GM23338 (cell line): Measurements from ENCODE around the gene DNM2. TPM values are rescaled to one million over a fixed set of nuclear protein-coding genes. Genes with fewer than 3 reads are reported as not detected.
A peak's percentile ranks its signal among the peaks of the same experiment; 100 is the strongest.

Source experiments
- ATAC-seq: fragments of 200-7000 bp; cut with Tn5 transposase; 3 replicates; pipeline ENCODE4 v1.9.1; 2020
- DNase-seq: peaks from one replicate; pipeline ENCODE4 v3.0.0-alpha.2; 2015; ENCODE audit warnings: low spot score
- H2AFZ ChIP-seq: fragments of 200-600 bp; sonication (generic); 2 replicates; pipeline ENCODE4 v1.8.0; 2016; ENCODE audit warnings: antibody characterized with exemption, mild to moderate bottlenecking, moderate library complexity
- H3F3A ChIP-seq: fragments of 200-600 bp; sonication (generic); replicated peaks from 2 replicates; pipeline ENCODE4 v1.8.0; 2017; ENCODE audit warnings: antibody characterized with exemption, mixed run types, low read depth
- H3K27ac ChIP-seq: fragments of 200-600 bp; sonication (generic); 2 replicates; pipeline ENCODE4 v1.6.1; 2016; ENCODE audit warnings: low read depth
- H3K27me3 ChIP-seq: fragments of 200-600 bp; sonication (generic); 2 replicates; pipeline ENCODE4 v1.8.0; 2016; ENCODE audit warnings: mild to moderate bottlenecking, mixed run types, moderate library complexity; ENCODE audit not compliant: insufficient read depth
- H3K36me3 ChIP-seq: fragments of 200-600 bp; sonication (generic); 2 replicates; pipeline ENCODE4 v1.8.0; 2016; ENCODE audit warnings: mild to moderate bottlenecking; ENCODE audit not compliant: insufficient read depth
- H3K4me1 ChIP-seq: fragments of 200-600 bp; sonication (generic); 2 replicates; pipeline ENCODE4 v1.8.0; 2016; ENCODE audit warnings: mild to moderate bottlenecking, moderate library complexity; ENCODE audit not compliant: insufficient read depth
- H3K4me2 ChIP-seq: fragments of 200-600 bp; sonication (generic); 2 replicates; pipeline ENCODE4 v1.7.1; 2017; ENCODE audit warnings: mixed run types
- H3K4me3 ChIP-seq: fragments of 200-600 bp; sonication (generic); 2 replicates; pipeline ENCODE4 v1.6.1; 2016; ENCODE audit warnings: mixed run types
- H3K79me2 ChIP-seq: fragments of 200-600 bp; sonication (generic); replicated peaks from 2 replicates; pipeline ENCODE4 v1.8.0; 2017; ENCODE audit warnings: mild to moderate bottlenecking; ENCODE audit not compliant: insufficient read depth
- H3K9me2 ChIP-seq: fragments of 200-600 bp; sonication (generic); 2 replicates; pipeline ENCODE4 v1.8.0; 2017; ENCODE audit not compliant: insufficient read depth
- H4K20me1 ChIP-seq: fragments of 200-600 bp; sonication (generic); replicated peaks from 2 replicates; pipeline ENCODE4 v1.8.0; 2017; ENCODE audit warnings: mild to moderate bottlenecking; ENCODE audit not compliant: insufficient read depth
- H3K27ac Mint-ChIP-seq: 2 replicates; pipeline ENCODE4 v1.8.0; 2020; ENCODE audit warnings: inconsistent platforms, mild to moderate bottlenecking, moderate library complexity, mixed read lengths
- H3K27me3 Mint-ChIP-seq: 3 replicates; pipeline ENCODE4 v1.8.0; 2022; ENCODE audit warnings: low read depth, mild to moderate bottlenecking, moderate library complexity, mixed read lengths, inconsistent platforms; ENCODE audit not compliant: insufficient read depth, poor library complexity
- H3K36me3 Mint-ChIP-seq: 3 replicates; pipeline ENCODE4 v1.8.0; 2021; ENCODE audit warnings: low read depth, mild to moderate bottlenecking, inconsistent platforms, moderate library complexity, mixed read lengths
- H3K4me1 Mint-ChIP-seq: 3 replicates; pipeline ENCODE4 v1.8.0; 2020; ENCODE audit warnings: mild to moderate bottlenecking, inconsistent platforms, mixed read lengths
- H3K4me3 Mint-ChIP-seq: 3 replicates; pipeline ENCODE4 v1.8.0; 2021; ENCODE audit warnings: moderate library complexity, mild to moderate bottlenecking, inconsistent platforms, mixed read lengths
- H3K9me3 Mint-ChIP-seq: 3 replicates; pipeline ENCODE4 v1.8.0; 2020; ENCODE audit warnings: moderate library complexity, mild to moderate bottlenecking, inconsistent platforms, mixed read lengths
- CREB1 ChIP-seq: fragments of 250-450 bp; sonication (Bioruptor Pico); IDR thresholded peaks from 2 replicates; pipeline ENCODE4 v1.5.0; 2020; ENCODE audit warnings: low read depth, mild to moderate bottlenecking, moderate library complexity
- CTCF ChIP-seq, 2 experiments: fragments of 200-600 bp in 1 of 2; sonication (generic) in 1 of 2; conservative IDR thresholded peaks; 2 replicates each; pipeline versions ENCODE4 v1.5.1 to v1.6.1; 2016 to 2017; ENCODE audit warnings: antibody characterized with exemption in 2 of 2, low read depth in 2 of 2, mild to moderate bottlenecking in 2 of 2, moderate library complexity in 1 of 2
- ETS1 ChIP-seq: IDR thresholded peaks from 2 replicates; pipeline ENCODE4 v1.6.1; 2016; ENCODE audit warnings: antibody characterized with exemption
- EZH2 ChIP-seq: fragments of 200-600 bp; sonication (generic); IDR thresholded peaks from one replicate; pipeline ENCODE4 v1.8.0; 2017; ENCODE audit warnings: antibody characterized with exemption, mild to moderate bottlenecking, low read depth; ENCODE audit not compliant: unreplicated experiment
- EZH2phosphoT487 ChIP-seq: fragments of 200-600 bp; sonication (generic); IDR thresholded peaks from one replicate; pipeline ENCODE4 v1.8.1; 2018; ENCODE audit warnings: antibody characterized with exemption; ENCODE audit not compliant: unreplicated experiment
- JUNB ChIP-seq: IDR thresholded peaks from one replicate; pipeline ENCODE4 v1.6.1; 2016; ENCODE audit warnings: antibody characterized with exemption; ENCODE audit not compliant: unreplicated experiment
- NANOG ChIP-seq: IDR thresholded peaks from 2 replicates; pipeline ENCODE4 v1.6.1; 2016; ENCODE audit warnings: antibody characterized with exemption, borderline replicate concordance
- POLR2AphosphoS5 ChIP-seq: IDR thresholded peaks from 2 replicates; pipeline ENCODE4 v1.6.1; 2016; ENCODE audit warnings: antibody characterized with exemption, low read depth
- REST ChIP-seq: IDR thresholded peaks from one replicate; pipeline ENCODE4 v1.6.1; 2018; ENCODE audit warnings: antibody characterized with exemption; ENCODE audit not compliant: unreplicated experiment
- STAT1 ChIP-seq: IDR thresholded peaks from one replicate; pipeline ENCODE4 v1.6.1; 2016; ENCODE audit warnings: antibody characterized with exemption; ENCODE audit not compliant: unreplicated experiment
- ZNF114 ChIP-seq: fragments of 250-450 bp; sonication (Bioruptor Pico); IDR thresholded peaks from 2 replicates; pipeline ENCODE4 v1.5.0; 2020; ENCODE audit warnings: mild to moderate bottlenecking, moderate library complexity
- ZNF331 ChIP-seq: fragments of 250-450 bp; sonication (Bioruptor Pico); IDR thresholded peaks from 2 replicates; pipeline ENCODE4 v1.5.0; 2020; ENCODE audit warnings: low read depth, mild to moderate bottlenecking, moderate library complexity
- polyA plus RNA-seq: library from polyadenylated mRNA; unstranded; fragments of >200 nt; fragmentation: Nextera tagmentation; extraction: Ambion mirVana; gene quantifications from 2 replicates; pipeline ENCODE4 v1.2.1, GENCODE V29; 2016
- total RNA-seq: library from RNA; depleted of rRNA; stranded (reverse); fragments of >200 nt; shearing (Covaris generic); gene quantifications from 2 replicates; pipeline ENCODE4 v1.2.3, GENCODE V29; 2014
- TF ChIP-seq, protein P1 (sequence below): fragments of 250-450 bp; sonication (Bioruptor Pico); IDR thresholded peaks from 2 replicates; pipeline ENCODE4 v1.5.0; 2020; ENCODE audit warnings: mild to moderate bottlenecking, moderate library complexity

Gene DNM2
- total and polyA plus RNA-seq, 2 experiments from 2014 or later, result 40.7 to 138 TPM

- H4K20me1 ChIP-seq, result peaks cover 6% of the 10 kb centered on the region; the same call in 1 of the 2 replicates
- no peak for ATAC-seq
- peaks cover 59% of the 10 kb centered on the region for H3K79me2 ChIP-seq
- TF ChIP-seq ETS1 (no peak), ZNF331 (no peak), STAT1 (no peak), ZNF114 (CRISPR knock-in tag) (no peak), CTCF (conservative IDR thresholded peaks at IDR 0.05; ENCODE audit: low read depth in 2 of 2) (no peak), EZH2 (no peak), JUNB (no peak), EZH2phosphoT487 (no peak), REST (no peak), NANOG (no peak), CREB1 (no peak), POLR2AphosphoS5 (no peak)
- TF ChIP-seq, protein P1, sequence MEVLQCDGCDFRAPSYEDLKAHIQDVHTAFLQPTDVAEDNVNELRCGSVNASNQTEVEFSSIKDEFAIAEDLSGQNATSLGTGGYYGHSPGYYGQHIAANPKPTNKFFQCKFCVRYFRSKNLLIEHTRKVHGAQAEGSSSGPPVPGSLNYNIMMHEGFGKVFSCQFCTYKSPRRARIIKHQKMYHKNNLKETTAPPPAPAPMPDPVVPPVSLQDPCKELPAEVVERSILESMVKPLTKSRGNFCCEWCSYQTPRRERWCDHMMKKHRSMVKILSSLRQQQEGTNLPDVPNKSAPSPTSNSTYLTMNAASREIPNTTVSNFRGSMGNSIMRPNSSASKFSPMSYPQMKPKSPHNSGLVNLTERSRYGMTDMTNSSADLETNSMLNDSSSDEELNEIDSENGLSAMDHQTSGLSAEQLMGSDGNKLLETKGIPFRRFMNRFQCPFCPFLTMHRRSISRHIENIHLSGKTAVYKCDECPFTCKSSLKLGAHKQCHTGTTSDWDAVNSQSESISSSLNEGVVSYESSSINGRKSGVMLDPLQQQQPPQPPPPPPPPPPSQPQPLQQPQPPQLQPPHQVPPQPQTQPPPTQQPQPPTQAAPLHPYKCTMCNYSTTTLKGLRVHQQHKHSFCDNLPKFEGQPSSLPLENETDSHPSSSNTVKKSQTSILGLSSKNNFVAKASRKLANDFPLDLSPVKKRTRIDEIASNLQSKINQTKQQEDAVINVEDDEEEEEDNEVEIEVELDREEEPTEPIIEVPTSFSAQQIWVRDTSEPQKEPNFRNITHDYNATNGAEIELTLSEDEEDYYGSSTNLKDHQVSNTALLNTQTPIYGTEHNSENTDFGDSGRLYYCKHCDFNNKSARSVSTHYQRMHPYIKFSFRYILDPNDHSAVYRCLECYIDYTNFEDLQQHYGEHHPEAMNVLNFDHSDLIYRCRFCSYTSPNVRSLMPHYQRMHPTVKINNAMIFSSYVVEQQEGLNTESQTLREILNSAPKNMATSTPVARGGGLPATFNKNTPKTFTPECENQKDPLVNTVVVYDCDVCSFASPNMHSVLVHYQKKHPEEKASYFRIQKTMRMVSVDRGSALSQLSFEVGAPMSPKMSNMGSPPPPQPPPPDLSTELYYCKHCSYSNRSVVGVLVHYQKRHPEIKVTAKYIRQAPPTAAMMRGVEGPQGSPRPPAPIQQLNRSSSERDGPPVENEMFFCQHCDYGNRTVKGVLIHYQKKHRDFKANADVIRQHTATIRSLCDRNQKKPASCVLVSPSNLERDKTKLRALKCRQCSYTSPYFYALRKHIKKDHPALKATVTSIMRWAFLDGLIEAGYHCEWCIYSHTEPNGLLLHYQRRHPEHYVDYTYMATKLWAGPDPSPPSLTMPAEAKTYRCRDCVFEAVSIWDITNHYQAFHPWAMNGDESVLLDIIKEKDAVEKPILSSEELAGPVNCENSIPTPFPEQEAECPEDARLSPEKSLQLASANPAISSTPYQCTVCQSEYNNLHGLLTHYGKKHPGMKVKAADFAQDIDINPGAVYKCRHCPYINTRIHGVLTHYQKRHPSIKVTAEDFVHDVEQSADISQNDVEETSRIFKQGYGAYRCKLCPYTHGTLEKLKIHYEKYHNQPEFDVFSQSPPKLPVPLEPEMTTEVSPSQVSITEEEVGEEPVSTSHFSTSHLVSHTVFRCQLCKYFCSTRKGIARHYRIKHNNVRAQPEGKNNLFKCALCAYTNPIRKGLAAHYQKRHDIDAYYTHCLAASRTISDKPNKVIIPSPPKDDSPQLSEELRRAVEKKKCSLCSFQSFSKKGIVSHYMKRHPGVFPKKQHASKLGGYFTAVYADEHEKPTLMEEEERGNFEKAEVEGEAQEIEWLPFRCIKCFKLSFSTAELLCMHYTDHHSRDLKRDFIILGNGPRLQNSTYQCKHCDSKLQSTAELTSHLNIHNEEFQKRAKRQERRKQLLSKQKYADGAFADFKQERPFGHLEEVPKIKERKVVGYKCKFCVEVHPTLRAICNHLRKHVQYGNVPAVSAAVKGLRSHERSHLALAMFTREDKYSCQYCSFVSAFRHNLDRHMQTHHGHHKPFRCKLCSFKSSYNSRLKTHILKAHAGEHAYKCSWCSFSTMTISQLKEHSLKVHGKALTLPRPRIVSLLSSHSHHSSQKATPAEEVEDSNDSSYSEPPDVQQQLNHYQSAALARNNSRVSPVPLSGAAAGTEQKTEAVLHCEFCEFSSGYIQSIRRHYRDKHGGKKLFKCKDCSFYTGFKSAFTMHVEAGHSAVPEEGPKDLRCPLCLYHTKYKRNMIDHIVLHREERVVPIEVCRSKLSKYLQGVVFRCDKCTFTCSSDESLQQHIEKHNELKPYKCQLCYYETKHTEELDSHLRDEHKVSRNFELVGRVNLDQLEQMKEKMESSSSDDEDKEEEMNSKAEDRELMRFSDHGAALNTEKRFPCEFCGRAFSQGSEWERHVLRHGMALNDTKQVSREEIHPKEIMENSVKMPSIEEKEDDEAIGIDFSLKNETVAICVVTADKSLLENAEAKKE (CRISPR knock-in tag), result no peak
- H3K36me3 Mint-ChIP-seq, result peaks cover 10% of the 10 kb centered on the region; the same call in 1 of the 3 replicates
- peak overlapping the region; percentile 66; the same call in 1 of the 2 replicates for H3K27ac ChIP-seq
- H3K27me3 ChIP-seq, result no peaks in the 10 kb centered on the region
- H3F3A ChIP-seq, result peaks cover 31% of the 10 kb centered on the region; the same call in 1 of the 2 replicates
- H3K4me3 Mint-ChIP-seq, result peak overlapping the region; percentile 82
- H3K27me3 Mint-ChIP-seq, result peaks cover 19% of the 10 kb centered on the region
- peak overlapping the region; percentile 95 for H3K4me2 ChIP-seq
- H2AFZ ChIP-seq, result no peak overlapping the region; the same call in 1 of the 2 replicates
- DNase-seq, result no peak
- H3K36me3 ChIP-seq, result no peaks in the 10 kb centered on the region
- H3K4me1 ChIP-seq, result peaks cover 21% of the 10 kb centered on the region
- H3K9me2 ChIP-seq, result no peaks in the 10 kb centered on the region
- peak overlapping the region; percentile 83 for H3K4me3 ChIP-seq
- no peaks in the 10 kb centered on the region; the same call in 2 of the 3 replicates for H3K9me3 Mint-ChIP-seq
- peaks cover 19% of the 10 kb centered on the region for H3K4me1 Mint-ChIP-seq
- H3K27ac Mint-ChIP-seq, result peak overlapping the region; percentile 65
These were observed 154.7 kb downstream of the DNM2 start for GRCh38 chr19:10872546-10873107.
